Neural progenitor cell (in vitro differentiated cells): ENCODE measurements around the gene CADPS.

Experiments used
- CTCF ChIP-seq: fragments of 200-600 bp; sonication (generic); IDR thresholded peaks from 2 replicates; pipeline ENCODE4 v1.5.1; 2017; ENCODE audit warnings: antibody characterized with exemption, mild to moderate bottlenecking
- EZH2phosphoT487 ChIP-seq: fragments of 200-600 bp; sonication (generic); IDR thresholded peaks from 2 replicates; pipeline ENCODE4 v1.6.1; 2017; ENCODE audit warnings: antibody characterized with exemption

DNA sequence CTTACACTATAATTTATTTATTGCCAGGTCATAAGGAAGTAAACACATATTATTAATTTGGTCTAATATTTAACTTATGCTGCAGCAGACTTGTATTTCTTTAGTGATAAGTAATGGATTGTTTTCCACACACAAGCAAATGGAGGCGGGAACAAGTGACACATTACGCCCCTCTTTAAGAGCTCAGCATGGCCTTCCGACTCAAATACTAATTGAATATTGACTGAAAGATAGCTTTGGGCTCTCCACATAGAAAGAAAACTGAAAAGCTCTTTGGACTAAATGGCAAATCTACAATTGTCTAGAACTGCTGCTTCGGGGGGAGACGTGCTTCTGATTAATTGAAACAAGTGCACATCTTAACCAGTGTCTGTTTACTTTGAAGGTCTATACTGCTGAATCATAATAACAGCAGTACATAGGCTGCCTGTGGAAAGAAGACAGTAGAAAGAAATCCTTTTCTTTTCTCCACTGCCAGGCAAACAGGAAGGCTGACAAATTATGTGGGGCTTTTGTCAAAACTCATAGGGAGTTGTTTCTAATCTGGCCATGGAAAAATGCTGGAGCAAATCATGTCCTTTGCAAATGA, 15.9 kb downstream of the CADPS start:
- TF ChIP-seq CTCF (no peak), EZH2phosphoT487 (no peak)
